HepG2 (cell line): ENCODE measurements around the gene CREB3. TPM values are rescaled to one million over a fixed set of nuclear protein-coding genes. Genes with fewer than 3 reads are reported as not detected.
A peak's percentile ranks its signal among the peaks of the same experiment; 100 is the strongest.

Experiments used
- ATAC-seq: fragments of 200-7000 bp; cut with Tn5 transposase; 3 replicates; pipeline ENCODE4 v1.9.1; 2020; ENCODE audit warnings: mild to moderate bottlenecking, moderate library complexity
- BruUV-seq: library from RNA; stranded (reverse); fragments of 400-500 nt; replicated peaks from 2 replicates; lab custom pipeline; 2021; lab: Mats Ljungman, UMichigan
- CTCF ChIA-PET: fragments of 300-600 bp; formaldehyde crosslinking; extraction: SDS; loops from one replicate; lab custom pipeline; 2021; ENCODE audit warnings: low total read pairs, inconsistent platforms, low intra/inter-chr PET ratio; lab: Yijun Ruan, JAX
- POLR2A ChIA-PET: fragments of 350-600 bp; sonication (Branson Sonifier 250); formaldehyde crosslinking; loops from one replicate; lab custom pipeline; 2020; ENCODE audit warnings: antibody characterized with exemption, inconsistent platforms; lab: Yijun Ruan, JAX
- DNase-seq: peaks from one replicate; pipeline ENCODE4 v3.0.0-alpha.2; 2015; ENCODE audit warnings: low spot score
- FAIRE-seq: peaks from 3 replicates; lab custom pipeline; 2011; peaks lifted over from hg19 to GRCh38; lab: Jason Lieb, UNC
- H2AFZ ChIP-seq: one replicate; pipeline ENCODE4 v1.6.1; 2011; ENCODE audit warnings: low read length, inconsistent platforms
- H3K27ac ChIP-seq: fragments of 300-600 bp; 3 replicates; pipeline ENCODE4 v1.8.0; 2011; ENCODE audit warnings: mixed run types, mild to moderate bottlenecking, mixed read lengths, low read length, inconsistent platforms; ENCODE audit not compliant: insufficient read depth; ENCODE audit errors: extremely low read length
- H3K27me3 ChIP-seq, 2 experiments: fragments of 200-600 bp in 1 of 2; 2 replicates in 1 of 2; 3 replicates in 1 of 2; pipeline versions ENCODE4 v1.6.0 to v1.8.0; 2011; ENCODE audit warnings: low read length in 2 of 2, mild to moderate bottlenecking in 2 of 2, moderate library complexity in 2 of 2, inconsistent platforms in 1 of 2; ENCODE audit not compliant: insufficient read depth in 2 of 2, control insufficient read depth in 1 of 2
- H3K36me3 ChIP-seq, 2 experiments: fragments of 200-600 bp in 1 of 2; replicated peaks in 1 of 2; 2 replicates in 1 of 2; 3 replicates in 1 of 2; pipeline versions ENCODE4 v1.5.1 to v1.8.0; 2011; ENCODE audit warnings: low read length in 2 of 2, inconsistent platforms in 1 of 2; ENCODE audit not compliant: insufficient read depth in 2 of 2, control insufficient read depth in 1 of 2
- H3K4me1 ChIP-seq: 2 replicates; pipeline ENCODE4 v1.5.1; 2012; ENCODE audit warnings: low read length, inconsistent platforms; ENCODE audit not compliant: insufficient read depth
- H3K4me2 ChIP-seq: 2 replicates; pipeline ENCODE4 v1.6.0; 2011; ENCODE audit warnings: low read depth, low read length, inconsistent platforms
- H3K4me3 ChIP-seq, 3 experiments: fragments of 200-600 bp in 1 of 3; sonication (generic), shearing (Covaris generic) in 1 of 3; replicated peaks in 1 of 3; 2 replicates each; pipeline ENCODE4 v1.5.1; 2011 to 2016; ENCODE audit warnings: low read length in 3 of 3, inconsistent platforms in 2 of 3, low read depth in 2 of 3, mild to moderate bottlenecking in 2 of 3, control low read depth in 1 of 3, mixed read lengths in 1 of 3; ENCODE audit not compliant: insufficient read depth in 1 of 3
- H3K79me2 ChIP-seq: one replicate; pipeline ENCODE4 v1.6.1; 2011; ENCODE audit warnings: low read length, inconsistent platforms; ENCODE audit not compliant: insufficient read depth
- H3K9ac ChIP-seq: 2 replicates; pipeline ENCODE4 v1.6.0; 2011; ENCODE audit warnings: mild to moderate bottlenecking, low read depth, low read length, inconsistent platforms; ENCODE audit not compliant: insufficient read depth
- H3K9me3 ChIP-seq: 2 replicates; pipeline ENCODE4 v1.5.1; 2012; ENCODE audit warnings: mild to moderate bottlenecking, low read length
- H4K20me1 ChIP-seq: 2 replicates; pipeline ENCODE4 v1.6.0; 2011; ENCODE audit warnings: inconsistent platforms, mild to moderate bottlenecking, low read length, moderate library complexity; ENCODE audit not compliant: insufficient read depth
- AGO2 ChIP-seq: fragments of 200-400 bp; formaldehyde crosslinking; optimal IDR thresholded peaks from 2 replicates; pipeline ENCODE3; 2017; ENCODE audit warnings: mild to moderate bottlenecking, low read depth, low read length, moderate library complexity
- ARID3A ChIP-seq: IDR thresholded peaks from 2 replicates; pipeline ENCODE4 v1.6.1; 2012; ENCODE audit warnings: low read depth, low read length, improper control_type of control experiment
- KDM5B ChIP-seq: sonication (generic); formaldehyde crosslinking; IDR thresholded peaks from 2 replicates; pipeline ENCODE4 v1.4.0; 2020; ENCODE audit warnings: missing genetic modification reagents, mild to moderate bottlenecking, borderline replicate concordance
- LCORL ChIP-seq, 2 experiments: fragments of 450-650 bp in 1 of 2; sonication (generic) in 1 of 2; formaldehyde crosslinking in 1 of 2; IDR thresholded peaks; 2 replicates each; pipeline versions ENCODE4 v1.5.0 to v1.6.1; 2017 to 2020; ENCODE audit warnings: antibody characterized with exemption in 1 of 2, missing genetic modification reagents in 1 of 2
- PPARG ChIP-seq: conservative IDR thresholded peaks from 2 replicates; pipeline ENCODE4 v1.6.1; 2016; ENCODE audit warnings: missing biosample characterization, missing genetic modification reagents
- WGBS: methylation state at CpG from one replicate; pipeline ENCODE4 v1.1.6; 2017; ENCODE audit warnings: low lambda C conversion rate; 5-methylcytosine and 5-hydroxymethylcytosine counted together
- in situ Hi-C: cut with HindIII; loops from 2 replicates; pipeline ENCODE4 v1.10.0; 2017; ENCODE audit warnings: low pct_unique_long_range_greater_than_20kb; ENCODE audit not compliant: extremely low pct_ligation_motif_present
- intact Hi-C: fragments of 100-400 bp; cut with micrococcal nuclease; formaldehyde crosslinking; loops from one replicate; pipeline ENCODE4 v1.10.0; 2022; ENCODE audit not compliant: unreplicated experiment
- polyA plus RNA-seq, 8 experiments: library from polyadenylated mRNA; depleted of rRNA in 3 of 8; stranded (reverse) in 7 of 8; unstranded in 1 of 8; fragments of >200 nt; fragmentation: Illumina TruSeq in 4 of 8; extraction: Trizol in 4 of 8; gene quantifications; 2 replicates each; pipeline versions ENCODE4 v1.2.1 to v1.2.3, GENCODE V29; 2011 to 2016; ENCODE audit warnings: low read depth in 4 of 8, missing spikeins in 1 of 8, mixed read lengths in 1 of 8; ENCODE audit not compliant: insufficient read depth in 1 of 8
- total RNA-seq, 5 experiments: library from RNA; depleted of rRNA; stranded (reverse); fragments of >200 nt; fragmentation: Illumina TruSeq; extraction: Trizol; gene quantifications; 2 replicates each; pipeline ENCODE4 v1.2.3, GENCODE V29; 2016; ENCODE audit warnings: low read depth in 1 of 5

The CREB3 gene
- total and polyA plus RNA-seq, 2 of the 13 experiments (the other 11 are each of a cell fraction or from before 2014, with no cell fraction given) = 11.1 to 34.2 TPM

GRCh38 chr9:35713578-35713977 is 18.9 kb upstream of the CREB3 start (continued):
- TF ChIP-seq KDM5B (CRISPR knock-in tag) = no peak
- TF ChIP-seq ARID3A = no peak
- TF ChIP-seq LCORL (IDR thresholded peaks at IDR 0.05) = no peak
- TF ChIP-seq LCORL (CRISPR knock-in tag; IDR thresholded peaks at IDR 0.05) = no peak

- 93% methylated on average over 6 of the region's 6 CpGs for WGBS
- FAIRE-seq (no peak), ATAC-seq (no peak), DNase-seq (no peak)
- no peak overlapping the region for H3K9ac ChIP-seq
- H3K4me1 ChIP-seq = no peaks in the 10 kb centered on the region
- H3K27ac ChIP-seq = no peak overlapping the region
- no peaks in the 10 kb centered on the region for H3K27me3 ChIP-seq
- no peaks in the 10 kb centered on the region for H3K9me3 ChIP-seq
- in situ Hi-C loops = no loop called here
- CTCF ChIA-PET = no interaction called here
- no peak overlapping the region for H3K4me3 ChIP-seq
- BruUV-seq = no TSS peak
- TF ChIP-seq PPARG (CRISPR knock-in tag) (no peak), AGO2 (peak; percentile 5)
- H3K4me2 ChIP-seq = no peak overlapping the region
- POLR2A ChIA-PET = interaction anchor here (0.9 to 2.1 kb wide), 2 partner anchors 30 to 49 kb away, joined by 3 to 4 read pairs; partner anchors contain the start of gene ARHGEF39
- H3K79me2 ChIP-seq = no peaks in the 10 kb centered on the region
- H4K20me1 ChIP-seq = no peaks in the 10 kb centered on the region
- H2AFZ ChIP-seq = no peak overlapping the region
- intact Hi-C loops = no loop called here
- H3K36me3 ChIP-seq = peaks cover 52 to 89% of the 10 kb centered on the region in 2 experiments
Measured at GRCh38 chr9:35714123-35714522, 18.3 kb upstream of the CREB3 start.
